Nephron progenitor cell (in vitro differentiated cells): Measurements from ENCODE around the gene KDM3A.

Experiments
- DNase-seq: peaks from one replicate; pipeline ENCODE4 v3.0.0; 2021
- H3K27ac Mint-ChIP-seq: 2 replicates; pipeline ENCODE4 v1.8.0; 2021; ENCODE audit warnings: mild to moderate bottlenecking, moderate library complexity, mixed read lengths
- H3K27me3 Mint-ChIP-seq: 2 replicates; pipeline ENCODE4 v1.8.0; 2021; ENCODE audit warnings: mild to moderate bottlenecking, low read depth, mixed read lengths; ENCODE audit not compliant: poor library complexity
- H3K36me3 Mint-ChIP-seq: 2 replicates; pipeline ENCODE4 v1.8.0; 2021; ENCODE audit warnings: low read depth, mixed read lengths
- H3K4me1 Mint-ChIP-seq: 2 replicates; pipeline ENCODE4 v1.8.0; 2021; ENCODE audit warnings: mixed read lengths
- H3K4me3 Mint-ChIP-seq: 2 replicates; pipeline ENCODE4 v1.8.0; 2021; ENCODE audit warnings: mild to moderate bottlenecking, moderate library complexity, mixed read lengths
- H3K9me3 Mint-ChIP-seq: 2 replicates; pipeline ENCODE4 v1.8.0; 2021; ENCODE audit warnings: mild to moderate bottlenecking, moderate library complexity, mixed read lengths
- CTCF ChIP-seq: fragments of 200-600 bp; sonication (generic); IDR thresholded peaks from 2 replicates; pipeline ENCODE4 v1.5.0; 2021; ENCODE audit warnings: antibody characterized with exemption

Gene KDM3A

GRCh38 chr2:86440631-86441391 is at the start of gene KDM3A:
Gene KDM3A (plus strand): TSS chr2:86441371. CDS start chr2:86442048, 677 bp downstream.
- Mint-ChIP-seq H3K4me3 (peak within 1 kb of the TSS; percentile 95), H3K9me3 (peaks cover 46% of the 10 kb centered on the region), H3K27me3 (peaks cover 20% of the 10 kb centered on the region), H3K27ac (peak within 1 kb of the TSS; percentile 100), H3K4me1 (peaks cover 37% of the 10 kb centered on the region), H3K36me3 (peaks cover 71% of the 10 kb centered on the region)
- no peak for TF ChIP-seq CTCF
- peak; percentile 99 for DNase-seq

GRCh38 chr2:86392873-86393518 is 48.2 kb upstream of the KDM3A start:
- DNase-seq = no peak

GRCh38 chr2:86393521-86394491 is 47.4 kb upstream of the KDM3A start:
- Mint-ChIP-seq H3K4me3 (no peak overlapping the region), H3K27ac (peak overlapping the region; percentile 43), H3K27me3 (peaks cover 7% of the 10 kb centered on the region), H3K36me3 (no peaks in the 10 kb centered on the region), H3K9me3 (peaks cover 33% of the 10 kb centered on the region), H3K4me1 (no peaks in the 10 kb centered on the region)
- DNase-seq = no peak
- no peak for TF ChIP-seq CTCF

More at GRCh38 chr2:86392873-86393518, 48.2 kb upstream of the KDM3A start:
- peaks cover 4% of the 10 kb centered on the region for H3K27me3 Mint-ChIP-seq
- H3K4me3 Mint-ChIP-seq = no peak overlapping the region
- no peak for TF ChIP-seq CTCF
- H3K4me1 Mint-ChIP-seq = no peaks in the 10 kb centered on the region
- H3K27ac Mint-ChIP-seq = no peak overlapping the region
- H3K9me3 Mint-ChIP-seq = peaks cover 33% of the 10 kb centered on the region
- no peaks in the 10 kb centered on the region for H3K36me3 Mint-ChIP-seq

GRCh38 chr2:86396291-86396785 is 44.8 kb upstream of the KDM3A start:
- DNase-seq = no peak
- Mint-ChIP-seq H3K27ac (no peak overlapping the region), H3K27me3 (peaks cover 4% of the 10 kb centered on the region), H3K9me3 (peaks cover 16% of the 10 kb centered on the region), H3K36me3 (no peaks in the 10 kb centered on the region), H3K4me3 (no peak overlapping the region), H3K4me1 (no peaks in the 10 kb centered on the region)
- no peak for TF ChIP-seq CTCF

GRCh38 chr2:86397986-86398385 is 43.2 kb upstream of the KDM3A start:
- Mint-ChIP-seq H3K9me3 (peaks cover under 1% of the 10 kb centered on the region), H3K4me1 (no peaks in the 10 kb centered on the region), H3K4me3 (no peak overlapping the region), H3K36me3 (no peaks in the 10 kb centered on the region), H3K27me3 (peaks cover 6% of the 10 kb centered on the region), H3K27ac (no peak overlapping the region)
- TF ChIP-seq CTCF = no peak
- no peak for DNase-seq
